ENCODE results near the gene RGPD4. TPM values are rescaled to one million over a fixed set of nuclear protein-coding genes. Genes with fewer than 3 reads are reported as not detected.

Gene RGPD4
- total RNA-seq, 1 donor from 2014 or later: 0.05 TPM

GRCh38 chr2:107804608-107805498 is 21.8 kb upstream of the RGPD4 start:
- Mint-ChIP-seq H3K27me3 (ENCODE audit: unreplicated experiment) (peaks cover 8% of the 10 kb centered on the region), H3K27ac (ENCODE audit: unreplicated experiment) (no peak overlapping the region), H3K36me3 (ENCODE audit: unreplicated experiment) (no peaks in the 10 kb centered on the region), H3K4me3 (ENCODE audit: unreplicated experiment) (no peak overlapping the region), H3K9me3 (ENCODE audit: unreplicated experiment) (no peaks in the 10 kb centered on the region), H3K4me1 (ENCODE audit: unreplicated experiment) (peaks cover 1% of the 10 kb centered on the region)
- TF ChIP-seq CTCF (IDR thresholded peaks at IDR 0.05): no peak
- no peak for DNase-seq (ENCODE audit: extremely low spot score, unreplicated experiment)

- H3K36me3 Mint-ChIP-seq (ENCODE audit: unreplicated experiment): no peaks in the 10 kb centered on the region
- H3K4me3 Mint-ChIP-seq (ENCODE audit: unreplicated experiment): no peak overlapping the region
- peaks cover 6% of the 10 kb centered on the region for H3K27me3 Mint-ChIP-seq (ENCODE audit: unreplicated experiment)
- DNase-seq (ENCODE audit: extremely low spot score, unreplicated experiment): no peak
- no peak overlapping the region for H3K27ac Mint-ChIP-seq (ENCODE audit: unreplicated experiment)
- no peaks in the 10 kb centered on the region for H3K9me3 Mint-ChIP-seq (ENCODE audit: unreplicated experiment)
- TF ChIP-seq CTCF (IDR thresholded peaks at IDR 0.05): no peak
- peaks cover 1% of the 10 kb centered on the region for H3K4me1 Mint-ChIP-seq (ENCODE audit: unreplicated experiment)
These were observed 19.8 kb upstream of the RGPD4 start for GRCh38 chr2:107806901-107807300.

- Mint-ChIP-seq H3K4me1 (ENCODE audit: unreplicated experiment) (peaks cover 1% of the 10 kb centered on the region), H3K36me3 (ENCODE audit: unreplicated experiment) (no peaks in the 10 kb centered on the region), H3K27ac (ENCODE audit: unreplicated experiment) (no peak overlapping the region), H3K4me3 (ENCODE audit: unreplicated experiment) (no peak overlapping the region), H3K27me3 (ENCODE audit: unreplicated experiment) (peaks cover 3% of the 10 kb centered on the region), H3K9me3 (ENCODE audit: unreplicated experiment) (no peaks in the 10 kb centered on the region)
- DNase-seq (ENCODE audit: extremely low spot score, unreplicated experiment): no peak
- no peak for TF ChIP-seq CTCF (IDR thresholded peaks at IDR 0.05)
These were observed 18.7 kb upstream of the RGPD4 start for GRCh38 chr2:107807988-107808387.

GRCh38 chr2:107808959-107809358 is 17.7 kb upstream of the RGPD4 start:
- H3K36me3 Mint-ChIP-seq (ENCODE audit: unreplicated experiment): no peaks in the 10 kb centered on the region
- no peak overlapping the region for H3K27ac Mint-ChIP-seq (ENCODE audit: unreplicated experiment)
- no peak overlapping the region for H3K4me3 Mint-ChIP-seq (ENCODE audit: unreplicated experiment)
- H3K27me3 Mint-ChIP-seq (ENCODE audit: unreplicated experiment): no peaks in the 10 kb centered on the region
- no peak for TF ChIP-seq CTCF (IDR thresholded peaks at IDR 0.05)
- H3K9me3 Mint-ChIP-seq (ENCODE audit: unreplicated experiment): no peaks in the 10 kb centered on the region
- H3K4me1 Mint-ChIP-seq (ENCODE audit: unreplicated experiment): peaks cover 1% of the 10 kb centered on the region
- no peak for DNase-seq (ENCODE audit: extremely low spot score, unreplicated experiment)

GRCh38 chr2:107809835-107810234 is 16.9 kb upstream of the RGPD4 start:
- no peak for DNase-seq (ENCODE audit: extremely low spot score, unreplicated experiment)
- peaks cover 1% of the 10 kb centered on the region for H3K4me1 Mint-ChIP-seq (ENCODE audit: unreplicated experiment)
- H3K27me3 Mint-ChIP-seq (ENCODE audit: unreplicated experiment): no peaks in the 10 kb centered on the region
- H3K27ac Mint-ChIP-seq (ENCODE audit: unreplicated experiment): no peak overlapping the region
- no peak overlapping the region for H3K4me3 Mint-ChIP-seq (ENCODE audit: unreplicated experiment)
- no peaks in the 10 kb centered on the region for H3K9me3 Mint-ChIP-seq (ENCODE audit: unreplicated experiment)
- no peak for TF ChIP-seq CTCF (IDR thresholded peaks at IDR 0.05)
- no peaks in the 10 kb centered on the region for H3K36me3 Mint-ChIP-seq (ENCODE audit: unreplicated experiment)
